Cortex of kidney (tissue), 1 donor: ENCODE data around the gene ELMO1.

Experiments
- DNase-seq: peaks from one replicate; lab custom pipeline; 2025; lab: John Stamatoyannopoulos, UW

Gene ELMO1

GRCh38 chr7:36946401-36946739 is 502.3 kb downstream of the ELMO1 start:
- DNase-seq, result no peak

GRCh38 chr7:36945612-36946400 is 502.9 kb downstream of the ELMO1 start:
- no peak for DNase-seq

GRCh38 chr7:36944838-36945237 is 503.8 kb downstream of the ELMO1 start:
- no peak for DNase-seq

GRCh38 chr7:36943591-36944435 is 504.9 kb downstream of the ELMO1 start:
- no peak for DNase-seq

- DNase-seq, result no peak
Observed at GRCh38 chr7:36942955-36943354, 505.7 kb downstream of the ELMO1 start.

- no peak for DNase-seq
Observed at GRCh38 chr7:36942541-36942940, 506.1 kb downstream of the ELMO1 start.

GRCh38 chr7:36942025-36942424 is 506.6 kb downstream of the ELMO1 start:
- DNase-seq, result no peak

GRCh38 chr7:36941359-36941758 is 507.3 kb downstream of the ELMO1 start:
- no peak for DNase-seq

- DNase-seq, result no peak
Observed at GRCh38 chr7:36939816-36940215, 508.8 kb downstream of the ELMO1 start.

- DNase-seq, result no peak
Observed at GRCh38 chr7:36937754-36938563, 510.7 kb downstream of the ELMO1 start.

- no peak for DNase-seq
Observed at GRCh38 chr7:36931892-36932291, 516.8 kb downstream of the ELMO1 start.

- DNase-seq, result no peak
Observed at GRCh38 chr7:36929791-36930190, 518.9 kb downstream of the ELMO1 start.

- DNase-seq, result no peak
Observed at GRCh38 chr7:36928718-36929117, 519.9 kb downstream of the ELMO1 start.

GRCh38 chr7:36928311-36928710 is 520.4 kb downstream of the ELMO1 start:
- DNase-seq, result no peak

- DNase-seq, result no peak
Observed at GRCh38 chr7:36925691-36926090, 523.0 kb downstream of the ELMO1 start.

GRCh38 chr7:36925207-36925606 is 523.5 kb downstream of the ELMO1 start:
- DNase-seq, result no peak

GRCh38 chr7:36923943-36924436 is 524.7 kb downstream of the ELMO1 start:
- no peak for DNase-seq

- no peak for DNase-seq
Observed at GRCh38 chr7:36923185-36923584, 525.5 kb downstream of the ELMO1 start.

- DNase-seq, result no peak
Observed at GRCh38 chr7:36920433-36920832, 528.2 kb downstream of the ELMO1 start.

- no peak for DNase-seq
Observed at GRCh38 chr7:36919738-36920137, 528.9 kb downstream of the ELMO1 start.

GRCh38 chr7:36918591-36918990 is 530.1 kb downstream of the ELMO1 start:
- DNase-seq, result no peak

GRCh38 chr7:36916619-36917018 is 532.0 kb downstream of the ELMO1 start:
- no peak for DNase-seq
